Measurements from ENCODE around the gene METTL22. TPM values are rescaled to one million over a fixed set of nuclear protein-coding genes. Genes with fewer than 3 reads are reported as not detected.

Gene METTL22
- total RNA-seq, 1 experiment from 2014 or later: 14.6 TPM

DNA sequence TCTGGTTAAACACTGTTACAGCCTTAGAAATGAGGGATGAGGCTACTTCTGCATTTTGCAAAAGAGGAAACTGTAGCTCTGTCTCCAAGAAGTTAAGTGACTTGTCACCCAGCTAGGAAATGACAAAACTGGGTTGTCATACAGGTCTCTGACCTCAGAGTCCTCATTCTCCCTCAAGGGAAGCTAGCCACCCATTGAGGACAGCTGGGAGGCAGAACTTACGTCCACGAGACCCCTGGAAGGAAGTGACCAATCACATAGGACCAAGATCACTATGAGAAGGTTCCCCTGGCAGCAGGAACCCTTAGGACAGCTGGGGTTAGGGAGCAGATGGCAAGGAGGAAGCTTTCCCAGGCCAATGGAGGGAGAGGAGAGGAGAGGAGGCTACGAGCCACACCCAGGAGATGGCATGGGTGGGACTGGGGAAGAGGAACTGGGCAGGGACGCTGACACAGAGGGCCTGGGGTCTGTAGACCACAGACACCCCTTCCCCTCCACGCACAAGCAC lies 11.2 kb downstream of the METTL22 start:
- Histone ChIP-seq H3K9me3 (ENCODE audit: low read length) (no peaks in the 10 kb centered on the region), H3K27ac (ENCODE audit: low read length) (no peak overlapping the region), H3K9ac (ENCODE audit: low read length) (no peak overlapping the region), H3K4me2 (ENCODE audit: low read length) (no peak overlapping the region), H3K9me2 (replicated peaks; ENCODE audit: low read length) (no peaks in the 10 kb centered on the region), H3K27me3 (ENCODE audit: low read length) (no peaks in the 10 kb centered on the region), H3K79me2 (ENCODE audit: low read length) (no peaks in the 10 kb centered on the region), H3K36me3 (ENCODE audit: low read depth, low read length) (peaks cover 14% of the 10 kb centered on the region; the same call in 1 of the 2 replicates), H3F3A (ENCODE audit: low read length, unreplicated experiment) (no peaks in the 10 kb centered on the region), H2AFZ (ENCODE audit: low read length) (no peak overlapping the region), H4K20me1 (ENCODE audit: low read length) (no peaks in the 10 kb centered on the region), H3K4me1 (ENCODE audit: insufficient read depth, low read length) (no peaks in the 10 kb centered on the region), H3K4me3 (ENCODE audit: low read length) (no peak overlapping the region)
- TF ChIP-seq EZH2phosphoT487 (IDR thresholded peaks at IDR 0.05; ENCODE audit: borderline replicate concordance, low read length) (no peak), CTCF (conservative IDR thresholded peaks at IDR 0.05; ENCODE audit: low read depth, low read length) (no peak), EZH2 (IDR thresholded peaks at IDR 0.05; ENCODE audit: low read length, unreplicated experiment) (no peak)
- ChIA-PET CTCF (no interaction called here), POLR2A (ENCODE audit: unreplicated experiment) (no interaction called here)
- intact Hi-C loops (cut with micrococcal nuclease): no loop called here
- no peak for ATAC-seq
- no peak for DNase-seq
- BruUV-seq (replicated peaks): no TSS peak

- DNase-seq (peak; percentile 22), ATAC-seq (peak; percentile 40)
- Histone ChIP-seq H3K9me2 (replicated peaks; ENCODE audit: low read length) (no peaks in the 10 kb centered on the region), H3K4me3 (ENCODE audit: low read length) (no peak overlapping the region), H3F3A (ENCODE audit: low read length, unreplicated experiment) (no peaks in the 10 kb centered on the region), H3K27ac (ENCODE audit: low read length) (no peak overlapping the region), H2AFZ (ENCODE audit: low read length) (no peak overlapping the region), H3K36me3 (ENCODE audit: low read depth, low read length) (peaks cover 10% of the 10 kb centered on the region; the same call in 1 of the 2 replicates), H3K79me2 (ENCODE audit: low read length) (no peaks in the 10 kb centered on the region), H3K4me1 (ENCODE audit: insufficient read depth, low read length) (no peaks in the 10 kb centered on the region), H3K27me3 (ENCODE audit: low read length) (no peaks in the 10 kb centered on the region), H4K20me1 (ENCODE audit: low read length) (no peaks in the 10 kb centered on the region), H3K4me2 (ENCODE audit: low read length) (no peak overlapping the region), H3K9me3 (ENCODE audit: low read length) (no peaks in the 10 kb centered on the region), H3K9ac (ENCODE audit: low read length) (no peak overlapping the region)
- ChIA-PET POLR2A (ENCODE audit: unreplicated experiment) (no interaction called here), CTCF (interaction anchor here (0.5 kb wide), 1 partner anchor 48 kb away, joined by 3 read pairs; no protein-coding TSS in a partner anchor)
- TF ChIP-seq EZH2phosphoT487 (IDR thresholded peaks at IDR 0.05; ENCODE audit: borderline replicate concordance, low read length) (no peak), CTCF (conservative IDR thresholded peaks at IDR 0.05; ENCODE audit: low read depth, low read length) (peak; percentile 75)
- intact Hi-C loops (cut with micrococcal nuclease): no loop called here
- BruUV-seq (replicated peaks): no TSS peak
Observed at GRCh38 chr16:8634991-8635736, 13.7 kb downstream of the METTL22 start.

- H3K9ac ChIP-seq (ENCODE audit: low read length): no peak overlapping the region
- H3K4me1 ChIP-seq (ENCODE audit: insufficient read depth, low read length): no peaks in the 10 kb centered on the region
- CTCF ChIA-PET: no interaction called here
- POLR2A ChIA-PET (ENCODE audit: unreplicated experiment): no interaction called here
- H4K20me1 ChIP-seq (ENCODE audit: low read length): no peaks in the 10 kb centered on the region
- no peaks in the 10 kb centered on the region for H3F3A ChIP-seq (ENCODE audit: low read length, unreplicated experiment)
- no peaks in the 10 kb centered on the region for H3K9me3 ChIP-seq (ENCODE audit: low read length)
- H3K27me3 ChIP-seq (ENCODE audit: low read length): no peaks in the 10 kb centered on the region
- H2AFZ ChIP-seq (ENCODE audit: low read length): no peak overlapping the region
- TF ChIP-seq EZH2phosphoT487 (IDR thresholded peaks at IDR 0.05; ENCODE audit: borderline replicate concordance, low read length) (no peak), EZH2 (IDR thresholded peaks at IDR 0.05; ENCODE audit: low read length, unreplicated experiment) (no peak), CTCF (conservative IDR thresholded peaks at IDR 0.05; ENCODE audit: low read depth, low read length) (no peak)
- no peak overlapping the region for H3K27ac ChIP-seq (ENCODE audit: low read length)
- no peaks in the 10 kb centered on the region for H3K79me2 ChIP-seq (ENCODE audit: low read length)
- no peak overlapping the region for H3K4me3 ChIP-seq (ENCODE audit: low read length)
- H3K36me3 ChIP-seq (ENCODE audit: low read depth, low read length): peaks cover 10% of the 10 kb centered on the region; the same call in 1 of the 2 replicates
- DNase-seq (no peak), ATAC-seq (no peak)
- BruUV-seq (replicated peaks): no TSS peak
- intact Hi-C loops (cut with micrococcal nuclease): no loop called here
- H3K9me2 ChIP-seq (replicated peaks; ENCODE audit: low read length): no peaks in the 10 kb centered on the region
- H3K4me2 ChIP-seq (ENCODE audit: low read length): no peak overlapping the region
Observed at GRCh38 chr16:8639694-8640093, 18.2 kb downstream of the METTL22 start.

Measured in PC-3 (cell line).